ENCODE measurements around the gene TUT7.
"Not testable (repeated sequence)": the region's sequence is repeated elsewhere in the genome, so short reads cannot be mapped to it uniquely, and the experiment has no call there.

- TF ChIP-seq, protein P1, sequence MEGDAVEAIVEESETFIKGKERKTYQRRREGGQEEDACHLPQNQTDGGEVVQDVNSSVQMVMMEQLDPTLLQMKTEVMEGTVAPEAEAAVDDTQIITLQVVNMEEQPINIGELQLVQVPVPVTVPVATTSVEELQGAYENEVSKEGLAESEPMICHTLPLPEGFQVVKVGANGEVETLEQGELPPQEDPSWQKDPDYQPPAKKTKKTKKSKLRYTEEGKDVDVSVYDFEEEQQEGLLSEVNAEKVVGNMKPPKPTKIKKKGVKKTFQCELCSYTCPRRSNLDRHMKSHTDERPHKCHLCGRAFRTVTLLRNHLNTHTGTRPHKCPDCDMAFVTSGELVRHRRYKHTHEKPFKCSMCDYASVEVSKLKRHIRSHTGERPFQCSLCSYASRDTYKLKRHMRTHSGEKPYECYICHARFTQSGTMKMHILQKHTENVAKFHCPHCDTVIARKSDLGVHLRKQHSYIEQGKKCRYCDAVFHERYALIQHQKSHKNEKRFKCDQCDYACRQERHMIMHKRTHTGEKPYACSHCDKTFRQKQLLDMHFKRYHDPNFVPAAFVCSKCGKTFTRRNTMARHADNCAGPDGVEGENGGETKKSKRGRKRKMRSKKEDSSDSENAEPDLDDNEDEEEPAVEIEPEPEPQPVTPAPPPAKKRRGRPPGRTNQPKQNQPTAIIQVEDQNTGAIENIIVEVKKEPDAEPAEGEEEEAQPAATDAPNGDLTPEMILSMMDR (IDR thresholded peaks at IDR 0.05): not testable (repeated sequence)
- not testable (repeated sequence) for TF ChIP-seq POLR2A (IDR thresholded peaks at IDR 0.05)
Measured at GRCh38 chr9:86390184-86390583, 36.0 kb upstream of the TUT7 start.

Data from adrenal gland (tissue), 5 donors.